ENCODE results near the gene TTBK2. TPM values are rescaled to one million over a fixed set of nuclear protein-coding genes. Genes with fewer than 3 reads are reported as not detected.

TTBK2 gene
- total RNA-seq (2022; extraction: Qiagen RNA extraction; ENCODE audit: low read depth) = 1.2 to 2.4 TPM (median 1.6 TPM) in 5 replicates

GRCh38 chr15:42920519-42921341, at the start of gene TTBK2:
TTBK2 (minus strand) TSS chr15:42920778; CDS start chr15:42878617, 42,161 bp downstream.

GRCh38 chr15:42736793-42737528, 183.6 kb downstream of the TTBK2 start, which contains the start of gene CDAN1:
CDAN1 (minus strand) TSS chr15:42737128; CDS start chr15:42737102, 26 bp downstream.

Other genes with a start within 250 kb of the TTBK2 start
- 5.0 to 6.7 TPM (median 6.2 TPM) in 5 replicates for gene CDAN1, start 183.7 kb downstream of the TTBK2 start, total RNA-seq (2022; extraction: Qiagen RNA extraction; ENCODE audit: low read depth)
- gene UBR1, start 185.3 kb upstream of the TTBK2 start, total RNA-seq (2022; extraction: Qiagen RNA extraction; ENCODE audit: low read depth) = 3.0 to 5.3 TPM (median 5.1 TPM) in 5 replicates
- 8.4 to 10.3 TPM (median 8.9 TPM) in 5 replicates for gene TMEM62, start 212.8 kb upstream of the TTBK2 start, total RNA-seq (2022; extraction: Qiagen RNA extraction; ENCODE audit: low read depth)